Astrocyte of the spinal cord (primary cell): ENCODE results near the gene HELZ.

Source experiments
- DNase-seq: peaks from one replicate; pipeline ENCODE4 v3.0.0; 2011; ENCODE audit warnings: low read depth, low spot score
- H3K4me3 ChIP-seq: 2 replicates; pipeline ENCODE4 v1.5.1; 2011; ENCODE audit warnings: low read depth, mild to moderate bottlenecking, low read length, moderate library complexity
- CTCF ChIP-seq: IDR thresholded peaks from 2 replicates; pipeline ENCODE4 v1.5.1; 2012; ENCODE audit warnings: low read depth, mild to moderate bottlenecking, low read length, inconsistent platforms
- in situ Hi-C: cut with HindIII; loops from 2 replicates; pipeline ENCODE4 v1.10.0; 2017; ENCODE audit warnings: low sequenced_read_pairs

The HELZ gene

GRCh38 chr17:67136191-67137025, 108.6 kb downstream of the HELZ start:
- DNase-seq = no peak

GRCh38 chr17:67133161-67133560, 111.8 kb downstream of the HELZ start:
- in situ Hi-C loops = no loop called here
- TF ChIP-seq CTCF = no peak
- no peak for DNase-seq

More at GRCh38 chr17:67136191-67137025, 108.6 kb downstream of the HELZ start:
- in situ Hi-C loops = no loop called here
- TF ChIP-seq CTCF = no peak
- H3K4me3 ChIP-seq = no peak overlapping the region

GRCh38 chr17:67132366-67132765, 112.6 kb downstream of the HELZ start:
- no peak overlapping the region for H3K4me3 ChIP-seq
- DNase-seq = no peak
- no peak for TF ChIP-seq CTCF
- in situ Hi-C loops = no loop called here

More at GRCh38 chr17:67133161-67133560, 111.8 kb downstream of the HELZ start:
- H3K4me3 ChIP-seq = no peak overlapping the region

GRCh38 chr17:67130768-67131167, 114.2 kb downstream of the HELZ start:
- no peak for TF ChIP-seq CTCF
- no peak overlapping the region for H3K4me3 ChIP-seq
- DNase-seq = no peak
- in situ Hi-C loops = no loop called here

- in situ Hi-C loops = no loop called here
- no peak for TF ChIP-seq CTCF
- no peak for DNase-seq
- H3K4me3 ChIP-seq = no peak overlapping the region
Measured at GRCh38 chr17:67129283-67129682, 115.7 kb downstream of the HELZ start.

GRCh38 chr17:67128700-67129099, 116.3 kb downstream of the HELZ start:
- TF ChIP-seq CTCF = no peak
- in situ Hi-C loops = no loop called here
- H3K4me3 ChIP-seq = no peak overlapping the region
- DNase-seq = no peak
